ENCODE data around the gene PROCA1. TPM values are rescaled to one million over a fixed set of nuclear protein-coding genes. Genes with fewer than 3 reads are reported as not detected.

Gene PROCA1
- total and polyA plus RNA-seq, 9 of the 15 experiments (the other 6 are each of a cell fraction or from before 2014, with no cell fraction given), result 0.78 to 16.2 (median 5.6) TPM

GRCh38 chr17:28725166-28725659, 13.5 kb upstream of the PROCA1 start (continued):
- TF ChIP-seq TFAP4 (CRISPR knock-in tag; IDR thresholded peaks at IDR 0.05; ENCODE audit: borderline replicate concordance), result no peak
- TF ChIP-seq ETS1 (conservative IDR thresholded peaks at IDR 0.05; ENCODE audit: control insufficient read depth, low read depth, low read length), result peak; percentile 52; the same call in 1 of the 2 replicates
- TF ChIP-seq FOXK2 (conservative IDR thresholded peaks at IDR 0.05 in 1 of 2, IDR thresholded peaks at IDR 0.05 in 1 of 2; ENCODE audit: low read depth in 2 of 2), result no peak
- TF ChIP-seq CREB3L1 (IDR thresholded peaks at IDR 0.05; ENCODE audit: borderline replicate concordance, low read depth), result no peak
- no peak for TF ChIP-seq POLR2G (IDR thresholded peaks at IDR 0.05; ENCODE audit: low read depth, low read length)
- peak; percentile 15; the same call in 1 of the 2 replicates for TF ChIP-seq HBP1 (CRISPR knock-in tag; IDR thresholded peaks at IDR 0.05)
- TF ChIP-seq MIER1 (IDR thresholded peaks at IDR 0.05; ENCODE audit: low read depth), result 0 out of 2 replicates have a peak, but pooled peaks have one; percentile 45
- no peak for TF ChIP-seq TCFL5 (CRISPR knock-in tag; conservative IDR thresholded peaks at IDR 0.05)
- TF ChIP-seq ZNF707 (CRISPR knock-in tag; conservative IDR thresholded peaks at IDR 0.05), result no peak
- peak; percentile 26 for TF ChIP-seq HMGN3 (IDR thresholded peaks at IDR 0.05; ENCODE audit: borderline replicate concordance, extremely low read depth, insufficient read length, low read depth, low read length)
- TF ChIP-seq CBX2 (IDR thresholded peaks at IDR 0.05; ENCODE audit: insufficient read depth, low read length, poor library complexity, severe bottlenecking), result no peak
- no peak for TF ChIP-seq GATAD2B (IDR thresholded peaks at IDR 0.05; ENCODE audit: borderline replicate concordance)
- no peak for TF ChIP-seq THAP12 (CRISPR knock-in tag; IDR thresholded peaks at IDR 0.05)
- peak; percentile 71; the same call in 1 of the 2 replicates for TF ChIP-seq ZNF830 (CRISPR knock-in tag; IDR thresholded peaks at IDR 0.05)
- TF ChIP-seq DIDO1 (tag; IDR thresholded peaks at IDR 0.05; ENCODE audit: low read depth), result no peak
- no peak for TF ChIP-seq ARID3B (CRISPR knock-in tag; IDR thresholded peaks at IDR 0.05; ENCODE audit: borderline replicate concordance)
- 0 out of 4 replicates have a peak, but pooled peaks of 1 of the 2 experiments have one; percentile 11 for TF ChIP-seq KDM4B (IDR thresholded peaks at IDR 0.05; ENCODE audit: borderline replicate concordance in 2 of 2, low read depth in 1 of 2)
